ENCODE measurements around the gene IGSF11.

GRCh38 chr3:118949113-118949760 lies 85.4 kb downstream of the IGSF11 start:
- TF ChIP-seq CTCF (IDR thresholded peaks at IDR 0.05) (no peak), POLR2A (IDR thresholded peaks at IDR 0.05) (no peak)
